Type B pancreatic cell (in vitro differentiated cells): ENCODE data around the gene NTN3. TPM values are rescaled to one million over a fixed set of nuclear protein-coding genes. Genes with fewer than 3 reads are reported as not detected.

Experiments used
- DNase-seq: peaks from one replicate; pipeline ENCODE4 v3.0.0; 2021; ENCODE audit warnings: mixed read lengths; ENCODE audit not compliant: unreplicated experiment; ENCODE audit errors: extremely low spot score
- H3K27ac Mint-ChIP-seq: 2 replicates; pipeline ENCODE4 v1.8.0; 2021; ENCODE audit warnings: mild to moderate bottlenecking, mixed read lengths
- H3K27me3 Mint-ChIP-seq: 2 replicates; pipeline ENCODE4 v1.8.0; 2021; ENCODE audit warnings: mixed read lengths
- H3K36me3 Mint-ChIP-seq: 2 replicates; pipeline ENCODE4 v1.8.0; 2021; ENCODE audit warnings: mixed read lengths
- H3K4me1 Mint-ChIP-seq: one replicate; pipeline ENCODE4 v1.8.0; 2021; ENCODE audit warnings: mixed read lengths; ENCODE audit not compliant: unreplicated experiment
- H3K4me3 Mint-ChIP-seq: 2 replicates; pipeline ENCODE4 v1.8.0; 2021; ENCODE audit warnings: mild to moderate bottlenecking, mixed read lengths
- H3K9me3 Mint-ChIP-seq: 2 replicates; pipeline ENCODE4 v1.8.0; 2021; ENCODE audit warnings: mixed read lengths
- CTCF ChIP-seq: fragments of 200-600 bp; sonication (generic); conservative IDR thresholded peaks from 2 replicates; pipeline ENCODE4 v1.5.0; 2021; ENCODE audit warnings: antibody characterized with exemption, mild to moderate bottlenecking
- total RNA-seq: library from RNA; stranded (reverse); gene quantifications from 2 replicates; pipeline ENCODE4 v1.2.1, GENCODE V29; 2021; ENCODE audit warnings: low replicate concordance

NTN3 gene
- total RNA-seq, 1 donor from 2014 or later = 4.5 TPM

- Mint-ChIP-seq H3K36me3 (no peaks in the 10 kb centered on the region), H3K4me3 (peak within 1 kb of the TSS; percentile 91), H3K4me1 (peaks cover 5% of the 10 kb centered on the region), H3K27ac (peak within 1 kb of the TSS; percentile 84), H3K27me3 (no peaks in the 10 kb centered on the region), H3K9me3 (no peaks in the 10 kb centered on the region)
- no peak for TF ChIP-seq CTCF
- DNase-seq = peak; percentile 93
Measured at GRCh38 chr16:2459647-2460390, 11.3 kb upstream of the NTN3 start, which contains the start of gene TEDC2. TSS of gene TEDC2 (plus strand) at chr16:2460109. CDS start at chr16:2460145, 36 bp downstream.

GRCh38 chr16:2460391-2460713, 10.7 kb upstream of the NTN3 start:
- Mint-ChIP-seq H3K4me3 (peak overlapping the region; percentile 79), H3K4me1 (peaks cover 5% of the 10 kb centered on the region), H3K36me3 (no peaks in the 10 kb centered on the region), H3K27ac (no peak overlapping the region), H3K9me3 (no peaks in the 10 kb centered on the region), H3K27me3 (no peaks in the 10 kb centered on the region)
- DNase-seq = no peak
- no peak for TF ChIP-seq CTCF

- DNase-seq = no peak
- H3K4me3 Mint-ChIP-seq = peak overlapping the region; percentile 79
- no peak for TF ChIP-seq CTCF
- no peaks in the 10 kb centered on the region for H3K27me3 Mint-ChIP-seq
- no peak overlapping the region for H3K27ac Mint-ChIP-seq
- H3K9me3 Mint-ChIP-seq = no peaks in the 10 kb centered on the region
- H3K36me3 Mint-ChIP-seq = no peaks in the 10 kb centered on the region
- peaks cover 5% of the 10 kb centered on the region for H3K4me1 Mint-ChIP-seq
Measured at GRCh38 chr16:2460916-2461315, 10.2 kb upstream of the NTN3 start.

GRCh38 chr16:2462031-2462866, 8.8 kb upstream of the NTN3 start:
- H3K36me3 Mint-ChIP-seq = no peaks in the 10 kb centered on the region

GRCh38 chr16:2464333-2464732, 6.8 kb upstream of the NTN3 start:
- Mint-ChIP-seq H3K27me3 (no peaks in the 10 kb centered on the region), H3K4me3 (no peak overlapping the region)

More at GRCh38 chr16:2462031-2462866, 8.8 kb upstream of the NTN3 start:
- peaks cover 5% of the 10 kb centered on the region for H3K4me1 Mint-ChIP-seq
- no peaks in the 10 kb centered on the region for H3K9me3 Mint-ChIP-seq
- H3K27me3 Mint-ChIP-seq = no peaks in the 10 kb centered on the region
- H3K4me3 Mint-ChIP-seq = no peak overlapping the region
- no peak overlapping the region for H3K27ac Mint-ChIP-seq
- TF ChIP-seq CTCF = no peak
- DNase-seq = no peak

More at GRCh38 chr16:2464333-2464732, 6.8 kb upstream of the NTN3 start:
- TF ChIP-seq CTCF = no peak
- peaks cover 4% of the 10 kb centered on the region for H3K4me1 Mint-ChIP-seq
- no peaks in the 10 kb centered on the region for H3K36me3 Mint-ChIP-seq
- no peak overlapping the region for H3K27ac Mint-ChIP-seq
- H3K9me3 Mint-ChIP-seq = no peaks in the 10 kb centered on the region
- DNase-seq = no peak
